SIG-M5 treated with dmso at 0.1 percent for 504 hours (cell line): ENCODE data around the gene TM7SF2.
A peak's percentile ranks its signal among the peaks of the same experiment; 100 is the strongest.

Experiments
- DNase-seq: peaks from one replicate; lab custom pipeline; 2025; ENCODE audit not compliant: unreplicated experiment; lab: John Stamatoyannopoulos, UW

TM7SF2 gene

GRCh38 chr11:65150509-65151299, 39.0 kb downstream of the TM7SF2 start:
- peak; percentile 88 for DNase-seq

GRCh38 chr11:65151331-65151899, 39.7 kb downstream of the TM7SF2 start:
- no peak for DNase-seq

- peak; percentile 28 for DNase-seq
These were observed 40.5 kb downstream of the TM7SF2 start for GRCh38 chr11:65152122-65152521.

GRCh38 chr11:65156256-65156655, 44.6 kb downstream of the TM7SF2 start:
- DNase-seq: no peak

- no peak for DNase-seq
These were observed 45.3 kb downstream of the TM7SF2 start for GRCh38 chr11:65156926-65157325.

GRCh38 chr11:65157336-65157735, 45.7 kb downstream of the TM7SF2 start:
- no peak for DNase-seq

- DNase-seq: no peak
These were observed 47.3 kb downstream of the TM7SF2 start for GRCh38 chr11:65159012-65159411.

GRCh38 chr11:65160643-65161042, 49.0 kb downstream of the TM7SF2 start:
- DNase-seq: no peak

- no peak for DNase-seq
These were observed 52.0 kb downstream of the TM7SF2 start for GRCh38 chr11:65163684-65164083.
